Brain pericyte (primary cell): Measurements from ENCODE around the gene PHKB.

Experiments used
- DNase-seq: peaks from one replicate; pipeline ENCODE4 v3.0.0-alpha.2; 2012; ENCODE audit warnings: low read depth, low spot score

Gene PHKB

DNA sequence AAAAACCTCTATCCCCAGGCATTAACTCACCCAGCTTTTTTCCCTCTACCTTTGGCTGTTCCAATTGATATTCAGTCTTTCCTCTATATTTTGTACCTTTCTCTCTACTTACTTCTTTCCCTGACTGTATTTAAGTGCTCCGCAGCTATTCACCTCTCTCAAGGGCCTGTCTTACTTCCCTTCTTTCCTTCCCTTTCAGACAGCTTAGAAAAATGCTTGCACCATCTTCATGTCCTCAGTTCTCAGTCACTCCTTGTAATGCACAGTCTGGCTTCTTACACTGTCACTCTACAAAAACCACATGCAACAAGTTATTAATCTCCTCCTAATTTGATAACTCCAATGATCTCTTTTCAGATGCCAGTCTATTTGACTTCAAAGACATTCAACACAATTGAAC lies 163.4 kb downstream of the PHKB start:
- no peak for DNase-seq

DNA sequence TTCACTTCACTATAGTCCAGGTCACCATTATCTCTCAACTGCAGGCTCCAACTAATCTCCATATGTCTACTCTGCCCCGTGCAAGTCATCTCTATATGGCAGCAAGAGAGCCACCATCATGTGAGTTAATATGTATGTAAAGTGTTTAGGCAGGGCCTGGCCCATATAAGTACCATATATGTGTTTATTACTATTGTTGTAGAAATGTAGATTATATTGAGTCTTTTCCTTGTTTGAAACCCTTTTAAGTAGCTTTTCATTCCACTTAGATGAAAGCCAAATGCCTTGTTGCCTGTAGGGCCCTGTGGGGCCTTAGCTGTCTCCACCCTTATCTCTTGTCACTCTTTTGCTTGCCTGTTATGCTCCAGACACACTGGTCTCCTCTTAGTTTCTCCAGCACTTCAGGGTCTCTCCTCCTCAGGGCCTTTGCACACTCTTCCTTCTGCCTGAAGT lies 164.0 kb downstream of the PHKB start:
- DNase-seq: no peak

DNA sequence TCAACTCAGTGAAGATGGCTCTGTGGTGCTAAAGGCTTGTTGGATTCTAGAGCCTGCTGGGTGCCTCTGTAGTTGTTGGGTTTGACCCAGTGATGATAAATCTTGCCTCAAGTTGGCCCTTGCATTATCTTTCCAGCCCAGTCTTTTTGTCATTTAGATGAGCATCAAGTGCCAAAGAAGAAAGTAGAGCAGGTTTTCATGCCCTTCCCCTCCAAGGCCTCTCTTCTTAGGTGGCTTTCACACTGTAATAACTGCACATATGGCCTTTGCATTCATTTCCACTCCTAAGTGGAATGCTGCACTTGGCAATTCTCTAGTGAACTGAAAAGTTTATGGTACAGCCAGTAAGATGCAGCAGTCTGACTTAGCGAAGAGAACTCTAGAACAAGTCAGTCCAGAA lies 165.1 kb downstream of the PHKB start:
- no peak for DNase-seq

DNA sequence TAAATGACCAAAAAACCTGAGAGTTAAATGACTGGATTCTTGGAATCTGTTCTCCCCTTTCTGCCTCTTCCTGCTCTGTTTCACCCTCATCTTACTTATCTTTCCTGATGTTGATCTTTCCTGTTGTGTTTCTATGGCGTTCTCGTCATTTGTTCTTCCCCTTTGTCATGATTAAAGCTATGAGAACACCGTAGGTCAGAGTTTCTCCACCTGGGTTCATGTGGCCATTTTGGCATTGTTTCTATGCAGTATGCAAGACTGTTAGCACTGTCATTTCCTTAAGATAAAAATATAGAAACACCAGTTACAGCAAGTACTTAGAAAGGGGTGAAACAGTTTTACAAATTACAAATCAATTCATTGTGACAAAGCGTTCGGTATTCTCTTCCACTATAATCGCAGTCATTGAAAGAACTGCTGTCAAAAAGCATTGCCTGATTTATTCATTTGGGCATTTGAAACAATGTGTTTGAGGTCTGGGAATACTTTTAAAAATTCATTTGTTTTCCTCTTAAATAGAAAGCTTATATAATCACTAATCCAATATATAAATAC lies 166.0 kb downstream of the PHKB start:
- DNase-seq: no peak

DNA sequence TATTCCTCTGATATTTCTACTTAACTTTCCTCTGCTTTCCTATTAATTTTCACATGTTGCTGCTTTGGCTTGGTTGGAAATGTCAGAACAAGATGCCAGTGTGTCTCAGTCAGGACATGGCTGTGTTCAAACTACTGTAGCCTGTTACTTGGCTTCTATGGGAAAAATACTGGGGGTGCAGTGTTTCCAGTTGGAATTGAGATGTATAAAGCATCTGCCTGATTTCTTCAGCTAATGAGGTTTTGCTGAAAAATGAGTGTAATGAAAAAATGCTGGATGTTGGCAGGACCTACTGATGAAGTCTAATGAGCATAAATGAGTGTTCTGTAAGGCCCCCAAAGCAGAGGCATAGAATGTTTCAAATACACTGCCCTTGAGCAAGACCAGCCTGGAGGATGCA lies 166.6 kb downstream of the PHKB start:
- no peak for DNase-seq

DNA sequence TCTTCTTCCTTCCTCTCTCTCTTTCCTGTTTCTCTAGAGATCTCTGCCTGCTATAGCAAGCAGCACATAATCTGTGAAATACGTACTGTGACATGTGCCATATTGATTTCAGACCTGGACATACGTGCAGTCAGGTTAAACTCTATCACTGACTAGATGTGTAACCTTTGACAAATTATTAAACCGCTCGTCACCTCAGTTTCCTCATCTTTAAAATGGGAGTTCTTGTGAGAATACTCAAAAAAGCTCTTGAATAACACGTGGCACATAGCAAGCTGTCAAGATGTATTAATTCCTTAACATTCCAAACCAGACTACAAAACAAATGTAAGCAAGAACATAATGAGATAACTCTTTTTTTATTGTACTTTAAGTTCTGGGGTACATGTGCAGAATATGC lies 170.0 kb downstream of the PHKB start:
- no peak for DNase-seq

DNA sequence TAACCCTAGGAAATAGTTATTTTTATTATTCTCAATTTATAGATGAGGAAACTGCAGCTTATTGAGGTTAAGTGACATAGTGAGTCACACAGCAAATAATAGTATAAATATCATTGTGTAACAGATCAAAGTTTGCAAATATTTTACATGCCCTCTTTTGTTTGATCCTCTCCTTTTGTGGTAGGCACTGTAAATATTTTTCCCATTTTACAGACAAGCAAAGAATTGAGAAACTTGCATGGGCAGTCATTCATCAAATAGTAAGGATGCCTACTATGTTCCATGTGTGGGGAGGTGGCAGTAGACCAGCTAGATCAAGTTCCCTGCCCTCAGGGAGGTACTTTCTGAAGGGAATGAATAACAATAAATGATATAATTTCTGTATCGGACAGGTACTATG lies 173.0 kb downstream of the PHKB start:
- no peak for DNase-seq

DNA sequence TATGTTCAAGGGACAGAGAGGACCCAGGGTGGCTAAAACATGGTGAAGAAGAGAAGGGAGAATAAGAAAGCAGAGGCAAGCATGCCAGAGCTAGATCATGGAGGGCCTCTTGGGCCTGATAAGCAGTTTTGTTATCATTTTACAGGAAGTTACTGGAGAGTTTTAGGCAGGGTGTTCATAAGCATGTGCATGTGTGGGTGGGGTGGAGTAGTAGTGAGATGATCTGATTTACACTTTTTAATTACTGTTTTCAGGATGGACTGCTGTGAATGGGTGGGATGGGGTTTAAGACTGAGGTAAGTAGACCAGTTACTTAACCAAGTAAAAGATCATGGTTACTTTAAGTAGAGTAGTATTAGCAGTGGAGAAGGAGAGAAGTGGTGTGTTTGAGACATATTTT lies 173.6 kb downstream of the PHKB start:
- no peak for DNase-seq

DNA sequence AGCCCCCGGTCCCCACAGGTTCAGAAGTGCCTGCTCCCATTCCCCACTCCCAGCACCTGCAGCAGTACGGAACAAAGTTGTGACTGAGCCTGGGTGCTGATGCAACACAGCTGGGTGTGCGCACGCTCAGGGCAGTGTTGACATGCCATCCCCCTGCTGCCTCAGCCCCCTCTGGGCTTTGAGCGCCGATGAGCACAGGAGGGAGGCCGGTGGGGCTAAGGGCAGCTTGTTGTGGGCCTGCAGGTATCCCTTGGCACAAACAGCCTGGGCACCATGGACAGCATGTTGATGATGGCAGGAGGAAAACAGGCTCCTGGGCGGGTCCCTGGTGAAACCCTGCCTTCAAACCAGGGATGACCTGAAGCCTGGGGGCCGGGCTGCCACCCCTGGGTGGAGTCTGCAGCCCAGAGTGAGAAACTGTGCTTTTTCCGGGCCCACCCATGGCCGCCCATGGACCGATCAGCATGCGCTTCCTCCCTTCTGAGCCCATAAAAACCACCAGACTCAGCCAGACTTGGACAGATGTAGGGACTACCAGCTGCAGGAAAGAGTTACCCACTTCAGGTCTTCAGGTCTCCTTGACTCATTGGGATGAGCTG lies 175.5 kb downstream of the PHKB start:
- no peak for DNase-seq

DNA sequence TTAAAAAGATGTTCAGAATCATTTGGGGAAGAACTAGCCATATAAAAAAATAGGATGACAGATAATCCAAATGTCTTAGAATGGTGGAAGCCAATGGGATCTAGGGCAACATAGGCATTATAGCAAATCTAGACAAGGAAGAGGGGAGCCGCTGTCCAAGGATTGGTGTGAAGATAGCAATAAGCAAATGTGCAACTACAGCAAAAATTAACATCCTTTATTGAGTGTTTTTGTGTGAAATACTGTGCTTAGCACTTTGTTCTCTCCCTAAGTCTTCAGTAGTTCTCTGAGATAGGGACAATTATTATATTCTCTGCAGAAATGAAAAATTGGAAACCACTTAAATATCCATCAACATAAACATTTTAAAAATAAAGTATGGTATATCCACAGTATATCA lies 177.0 kb downstream of the PHKB start:
- DNase-seq: no peak

DNA sequence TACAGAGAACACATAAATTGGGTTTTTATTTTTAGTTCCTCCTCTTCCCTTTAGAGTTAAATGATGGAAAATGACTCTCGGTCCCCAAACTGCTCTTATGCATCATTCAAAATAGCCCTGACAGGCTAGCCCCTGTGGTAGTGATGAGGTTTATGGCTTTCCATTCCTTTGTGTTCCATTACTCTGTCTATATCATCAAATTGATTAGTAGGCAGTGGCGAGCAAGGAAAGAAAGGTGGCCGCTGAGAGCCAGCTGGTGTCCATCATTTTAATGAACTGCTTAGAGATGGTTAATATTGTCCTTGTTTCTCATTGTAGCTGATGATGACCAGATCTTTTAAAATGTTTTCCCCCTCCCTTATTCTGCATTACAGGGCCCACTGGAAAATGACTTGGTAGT lies 179.5 kb downstream of the PHKB start:
- no peak for DNase-seq

DNA sequence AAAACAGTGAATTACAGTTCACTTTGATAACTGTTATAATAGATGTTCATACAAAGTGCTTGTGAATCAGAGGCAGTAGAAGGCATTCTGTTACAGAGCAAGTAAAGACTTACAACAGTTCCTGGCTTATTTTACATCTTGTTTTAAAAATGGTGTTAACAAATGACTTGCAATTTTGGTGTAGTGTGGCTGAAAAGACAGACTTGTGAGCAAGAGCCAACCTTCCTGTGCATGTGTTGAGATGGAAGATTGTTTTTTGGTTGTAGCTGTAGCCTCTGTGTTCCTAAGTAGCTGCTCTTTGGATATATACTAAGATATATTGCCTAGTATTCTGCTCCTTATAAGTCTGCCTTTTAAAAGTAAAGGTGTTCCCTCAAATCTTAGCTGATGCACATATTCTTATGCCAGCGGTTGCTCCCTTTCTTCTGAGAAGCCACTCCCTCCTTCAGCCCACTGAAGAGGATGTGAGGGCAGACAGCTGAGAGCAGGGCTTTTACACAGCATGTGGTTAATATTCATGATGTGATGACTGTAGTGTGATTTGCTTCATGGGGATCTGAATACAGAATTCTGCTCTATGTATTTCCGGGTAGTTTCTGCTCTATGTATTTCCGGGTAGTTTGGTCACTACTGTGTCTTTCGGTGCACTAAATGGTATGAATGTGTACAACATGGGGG lies 182.3 kb downstream of the PHKB start:
- DNase-seq: no peak

DNA sequence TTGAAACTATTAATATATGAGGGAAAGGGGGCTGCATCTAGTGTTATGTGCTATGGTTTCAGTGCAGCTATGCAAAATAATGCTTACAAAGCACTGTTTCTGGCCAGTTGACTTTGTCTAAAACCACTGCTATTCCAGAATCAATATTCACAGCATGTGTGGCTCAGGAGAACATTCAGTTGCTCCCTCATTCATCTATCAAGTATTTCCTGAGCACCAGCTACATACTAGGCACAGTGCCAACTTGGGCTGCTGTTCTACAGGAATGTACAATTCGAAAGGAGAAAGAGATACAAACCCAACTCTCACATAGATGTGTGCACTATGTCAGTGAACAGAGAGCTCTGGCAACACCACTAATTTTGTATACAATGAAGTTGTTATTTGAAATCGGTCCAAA lies 183.0 kb downstream of the PHKB start:
- DNase-seq: peak; percentile 58

DNA sequence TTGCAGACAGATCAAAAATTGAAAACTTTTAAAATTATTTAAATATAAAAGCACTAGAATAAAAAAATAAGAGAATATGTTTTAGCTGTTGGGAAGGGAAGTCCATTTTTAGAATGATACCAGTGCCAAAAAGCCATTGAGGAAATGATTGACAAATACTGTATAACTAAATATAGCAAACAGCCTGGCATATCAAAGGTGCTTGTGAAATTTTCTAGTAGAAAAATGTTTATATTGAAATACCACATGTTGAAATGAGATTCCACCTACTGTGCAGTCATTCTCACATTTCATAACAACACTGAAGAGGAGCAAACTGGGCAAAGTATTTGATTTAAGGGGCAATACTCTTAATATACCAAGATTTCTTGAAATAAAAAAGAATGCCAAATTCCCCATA lies 183.5 kb downstream of the PHKB start:
- no peak for DNase-seq

DNA sequence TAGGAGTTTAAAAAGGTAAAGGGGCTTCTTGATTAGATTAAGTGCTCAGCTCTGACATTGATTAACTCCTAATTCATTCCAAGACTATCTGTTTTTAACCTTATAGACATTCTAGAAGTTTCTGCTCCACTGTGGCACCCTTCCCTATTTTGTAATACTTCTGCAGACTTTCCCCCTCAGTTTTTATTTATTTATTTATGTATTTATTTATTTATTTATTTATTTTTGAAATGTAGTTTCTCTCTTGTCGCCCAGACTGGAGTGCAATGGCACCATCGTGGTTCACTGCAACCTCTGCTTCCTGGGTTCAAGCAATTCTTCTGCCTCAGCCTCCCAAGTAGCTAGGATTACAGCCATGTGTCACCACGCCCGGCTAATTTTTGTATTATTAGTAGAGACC lies 185.8 kb downstream of the PHKB start:
- no peak for DNase-seq

DNA sequence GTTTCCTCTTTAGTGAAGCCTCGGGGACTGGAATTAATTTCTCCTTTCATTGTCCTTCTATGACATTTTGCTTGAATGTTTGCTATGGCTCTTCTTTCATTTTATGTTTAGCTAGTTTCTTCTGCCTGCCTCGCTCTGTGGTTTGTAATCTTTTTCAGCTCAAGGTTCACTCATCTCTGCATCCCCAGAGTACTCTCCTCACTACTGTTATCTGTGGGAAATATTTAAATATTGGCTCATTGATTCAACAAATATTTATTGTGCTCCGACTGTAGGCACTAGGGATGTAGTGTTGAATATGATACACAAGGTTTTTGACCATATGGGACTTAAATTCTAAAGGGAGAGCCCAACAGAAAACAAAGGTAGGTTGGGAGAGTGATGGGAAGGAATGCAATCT lies 195.9 kb downstream of the PHKB start:
- DNase-seq: no peak

DNA sequence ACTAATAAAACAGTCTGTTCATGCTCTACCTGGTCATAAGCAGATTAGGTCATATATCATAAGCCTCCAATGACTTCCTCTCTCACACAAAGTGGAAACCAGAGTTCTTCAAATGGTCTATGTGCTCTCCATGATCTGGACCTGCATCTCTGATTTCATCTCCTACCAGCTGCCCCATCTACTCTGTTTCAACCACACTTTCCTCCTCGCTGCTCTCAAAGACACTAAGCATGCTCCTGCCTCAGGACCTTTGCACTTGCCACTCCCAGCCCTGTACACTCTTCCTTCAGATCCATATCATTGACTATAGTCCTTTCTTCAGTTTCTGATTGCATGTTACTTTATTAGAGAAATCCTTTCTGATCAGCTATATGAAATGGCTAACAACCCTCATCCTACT lies 196.8 kb downstream of the PHKB start:
- no peak for DNase-seq

DNA sequence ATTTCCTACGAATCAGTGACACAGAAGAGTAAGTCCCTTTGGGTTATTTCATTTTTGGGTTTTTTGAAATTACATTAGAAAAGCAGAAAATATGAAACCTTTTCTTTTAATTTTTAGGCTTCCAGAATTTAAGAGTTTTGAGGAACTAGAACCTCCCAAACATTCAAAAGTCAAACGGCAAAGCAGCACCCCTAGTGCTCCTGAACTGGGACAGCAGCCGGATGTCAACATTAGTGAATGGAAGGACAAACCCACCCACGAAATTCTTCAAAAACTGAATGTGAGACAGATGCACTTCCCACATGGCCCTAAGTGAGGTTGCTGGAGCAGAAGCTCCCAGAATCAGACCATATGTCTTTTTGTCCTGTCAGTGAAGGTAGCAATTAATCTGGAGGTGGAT lies 199.4 kb downstream of the PHKB start:
- no peak for DNase-seq

DNA sequence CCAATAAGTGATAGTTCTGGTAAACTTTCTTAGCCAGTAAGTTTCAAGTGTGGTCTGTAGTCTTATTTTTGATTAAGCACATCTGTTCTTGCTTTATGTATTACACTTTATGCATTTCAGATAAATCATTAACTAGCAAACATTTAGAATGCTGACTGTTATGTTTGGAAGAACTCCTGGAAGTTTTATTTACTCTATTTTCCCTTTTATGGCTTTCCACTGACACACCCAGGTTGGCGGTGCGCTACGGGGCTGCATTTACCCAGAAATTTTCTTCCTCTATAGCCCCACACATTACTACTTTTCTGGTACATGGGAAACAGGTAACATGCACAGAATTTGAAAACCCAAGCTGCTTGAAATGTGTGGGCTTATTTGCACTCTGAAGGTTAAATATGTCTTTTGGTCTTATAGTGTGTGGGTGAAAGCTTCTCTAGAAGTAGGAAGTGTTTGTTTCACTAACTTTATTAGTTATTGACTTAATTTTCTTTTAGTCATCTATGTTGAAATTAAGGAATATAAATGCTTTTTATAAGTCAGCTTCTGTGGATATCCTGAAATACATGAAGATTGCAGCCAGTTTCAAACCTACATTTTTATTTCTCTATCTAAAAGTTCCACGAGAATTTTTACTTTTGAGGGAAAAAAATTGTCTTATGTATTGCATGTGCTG lies 203.7 kb downstream of the PHKB start:
- no peak for DNase-seq

DNA sequence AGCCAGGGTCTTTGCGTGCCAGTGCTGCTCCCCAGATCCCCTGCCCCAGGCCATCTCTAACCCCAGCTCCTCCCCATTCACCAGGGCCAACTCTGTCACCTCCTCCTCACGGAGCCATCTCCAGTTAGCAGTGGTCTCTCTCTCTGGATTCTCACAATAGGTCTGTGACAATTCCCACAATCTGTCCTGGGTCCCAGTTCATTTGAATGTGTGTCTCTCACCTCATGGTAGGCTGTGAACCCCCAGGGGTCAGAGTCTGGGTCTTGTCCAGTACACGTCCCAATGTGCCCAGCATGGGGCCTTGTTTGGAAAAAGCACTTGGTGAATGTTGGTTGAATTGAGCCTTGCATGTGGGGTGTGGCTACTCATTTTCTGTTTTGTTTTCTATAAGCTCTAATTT lies 205.3 kb downstream of the PHKB start:
- no peak for DNase-seq

DNA sequence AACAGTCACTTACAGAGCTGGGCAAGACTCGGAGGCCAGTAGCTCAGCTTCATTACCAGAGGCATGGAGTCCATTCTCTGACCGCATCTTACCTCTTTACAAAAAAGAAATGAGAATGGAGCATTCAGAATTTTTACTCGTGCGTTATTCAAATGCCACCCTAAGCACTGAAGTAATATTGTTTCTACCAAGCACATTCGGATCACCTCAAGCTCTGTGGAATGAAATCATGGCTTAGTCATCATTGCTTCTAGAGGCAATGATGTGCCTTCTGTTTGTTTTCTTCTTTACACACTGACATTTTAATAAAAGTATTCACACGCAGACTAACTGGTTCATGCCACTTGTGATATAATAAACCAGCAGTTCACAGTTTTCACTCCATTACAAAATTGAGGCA lies 206.8 kb downstream of the PHKB start:
- no peak for DNase-seq

DNA sequence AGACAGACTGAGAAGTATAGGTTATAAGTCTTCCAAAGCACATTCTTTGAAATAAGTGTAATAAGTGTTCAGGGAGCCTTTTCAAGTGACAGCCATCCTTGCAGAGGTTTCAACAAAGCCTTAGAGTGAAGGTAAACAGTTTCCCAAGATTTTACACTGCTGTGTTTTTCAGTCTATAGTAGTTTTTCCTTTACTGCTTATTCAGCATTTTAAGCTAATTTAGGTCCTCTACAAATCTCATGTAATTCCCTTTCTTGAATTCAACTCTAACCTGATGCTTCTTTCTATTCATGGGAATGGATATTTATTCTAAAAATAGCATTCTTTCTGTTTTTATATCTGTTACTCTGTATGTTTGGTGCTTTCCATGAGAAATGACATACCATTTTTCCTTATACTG lies 211.3 kb downstream of the PHKB start:
- DNase-seq: no peak

DNA sequence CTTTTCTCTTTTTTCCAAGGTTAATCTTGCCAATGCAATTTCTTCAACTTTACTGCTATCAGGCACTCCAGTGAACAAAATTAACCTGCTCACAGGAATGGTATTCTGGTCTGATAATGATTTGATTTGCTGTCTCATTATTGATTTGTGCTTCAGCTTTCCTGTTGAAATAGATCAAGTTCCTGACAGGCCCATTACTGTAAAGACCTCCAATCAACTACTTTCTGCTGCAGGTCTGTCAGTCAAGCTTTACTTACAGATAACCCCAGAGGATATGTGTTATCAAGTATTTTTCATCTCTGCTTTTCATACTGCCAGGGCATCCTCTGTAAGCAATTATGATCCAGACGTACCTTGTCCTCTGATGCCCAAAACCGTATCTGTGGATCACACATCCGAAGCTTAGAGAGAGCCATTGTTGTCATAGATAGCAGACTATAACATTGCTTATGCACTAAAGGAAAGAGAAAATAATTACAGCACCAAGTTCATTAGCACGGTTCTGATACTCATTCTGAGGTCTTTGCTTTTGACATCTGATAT lies 215.6 kb downstream of the PHKB start:
- DNase-seq: no peak
